GM12891 (cell line): ENCODE results near the gene SRL.
"Not testable (repeated sequence)": the region's sequence is repeated elsewhere in the genome, so short reads cannot be mapped to it uniquely, and the experiment has no call there.

Experiments used
- DNase-seq: peaks from one replicate; pipeline ENCODE4 v3.0.0; 2011; ENCODE audit warnings: low spot score; ENCODE audit not compliant: insufficient read length
- FAIRE-seq: peaks from 2 replicates; lab custom pipeline; 2011; peaks lifted over from hg19 to GRCh38; lab: Jason Lieb, UNC
- PAX5 ChIP-seq: IDR thresholded peaks from 2 replicates; pipeline ENCODE4 v1.6.1; 2011; ENCODE audit warnings: low read length, moderate library complexity, mild to moderate bottlenecking; ENCODE audit not compliant: insufficient read depth, severe bottlenecking
- POLR2A ChIP-seq: IDR thresholded peaks from 2 replicates; pipeline ENCODE4 v1.6.1; 2011; ENCODE audit warnings: low read depth, low read length, control low read depth
- POLR2AphosphoS5 ChIP-seq: IDR thresholded peaks from 2 replicates; pipeline ENCODE4 v1.6.1; 2011; ENCODE audit warnings: low read depth, low read length, control low read depth
- POU2F2 ChIP-seq: IDR thresholded peaks from 2 replicates; pipeline ENCODE4 v1.6.1; 2011; ENCODE audit warnings: low read depth, mild to moderate bottlenecking, control low read depth, low read length, moderate library complexity
- SPI1 ChIP-seq: IDR thresholded peaks from 2 replicates; pipeline ENCODE4 v1.6.1; 2011; ENCODE audit warnings: low read depth, low read length, control low read depth
- TAF1 ChIP-seq: IDR thresholded peaks from 2 replicates; pipeline ENCODE4 v1.6.1; 2011; ENCODE audit warnings: low read depth, low read length, control low read depth

SRL gene

DNA sequence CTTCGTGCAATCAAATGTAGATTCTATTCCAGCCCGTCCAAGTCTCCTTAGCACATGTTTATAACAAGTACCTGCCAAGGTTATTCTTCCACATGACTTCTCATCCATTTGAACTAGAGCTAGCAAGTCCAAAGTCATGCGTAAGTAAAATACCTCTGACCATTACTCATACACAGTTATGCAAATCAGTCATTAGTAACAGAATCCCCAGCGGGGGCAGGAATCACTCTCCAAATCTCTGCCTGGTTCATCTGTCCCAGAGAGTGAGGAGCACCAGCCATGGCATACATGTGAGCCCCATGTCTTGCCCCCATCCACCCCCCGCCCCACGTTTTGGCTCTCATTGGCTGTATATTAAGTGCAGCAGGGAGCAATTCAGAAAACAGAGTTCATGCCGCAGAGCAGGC, 27.7 kb downstream of the SRL start:
- TF ChIP-seq PAX5 (no peak), POLR2A (no peak), TAF1 (no peak), POLR2AphosphoS5 (no peak), SPI1 (no peak), POU2F2 (no peak)
- DNase-seq, result no peak
- no peak for FAIRE-seq

DNA sequence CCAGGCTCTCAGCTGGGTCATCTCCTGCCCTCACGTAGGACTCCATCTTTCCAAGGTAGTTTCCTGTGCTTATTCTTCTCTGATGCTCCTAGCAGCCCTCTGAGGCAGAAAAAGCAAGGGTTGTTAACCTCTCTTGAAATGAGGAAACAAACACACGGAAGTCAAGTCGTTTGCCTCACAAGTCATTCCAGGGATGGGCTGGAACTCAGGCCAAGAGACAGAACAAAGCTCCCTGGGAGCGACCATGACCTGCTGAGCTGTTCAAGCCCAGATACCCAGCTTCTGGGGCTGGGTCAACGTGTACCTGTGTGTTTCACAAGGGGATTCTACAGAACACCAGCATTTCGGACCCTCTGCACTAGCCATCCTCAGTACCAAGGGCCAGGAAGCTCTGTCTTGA, 28.1 kb downstream of the SRL start:
- DNase-seq, result no peak
- TF ChIP-seq TAF1 (no peak), POLR2AphosphoS5 (no peak), SPI1 (no peak), PAX5 (no peak), POLR2A (no peak), POU2F2 (no peak)
- no peak for FAIRE-seq

DNA sequence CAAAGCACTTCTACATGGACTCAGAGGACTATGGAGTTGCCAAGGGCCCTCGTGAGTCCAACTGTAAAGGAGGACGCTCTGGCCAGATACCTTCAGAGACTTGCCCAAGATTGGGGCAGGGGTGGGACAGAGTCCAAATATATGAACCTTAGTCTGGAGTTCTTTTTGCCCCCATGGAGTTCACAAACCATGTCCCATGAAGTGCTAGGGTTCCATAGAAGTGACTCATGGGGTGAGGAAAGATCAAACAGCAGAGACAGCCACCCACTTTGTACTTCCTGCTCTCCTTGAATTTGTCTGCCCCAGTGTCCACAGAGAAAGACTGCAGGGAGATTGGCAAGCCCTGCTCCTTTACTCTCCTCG, 29.0 kb downstream of the SRL start:
- DNase-seq, result no peak
- TF ChIP-seq SPI1, result no peak
- no peak for TF ChIP-seq TAF1
- TF ChIP-seq POLR2AphosphoS5, result no peak
- TF ChIP-seq POU2F2, result no peak
- no peak for TF ChIP-seq POLR2A
- TF ChIP-seq PAX5, result no peak
- no peak for FAIRE-seq

DNA sequence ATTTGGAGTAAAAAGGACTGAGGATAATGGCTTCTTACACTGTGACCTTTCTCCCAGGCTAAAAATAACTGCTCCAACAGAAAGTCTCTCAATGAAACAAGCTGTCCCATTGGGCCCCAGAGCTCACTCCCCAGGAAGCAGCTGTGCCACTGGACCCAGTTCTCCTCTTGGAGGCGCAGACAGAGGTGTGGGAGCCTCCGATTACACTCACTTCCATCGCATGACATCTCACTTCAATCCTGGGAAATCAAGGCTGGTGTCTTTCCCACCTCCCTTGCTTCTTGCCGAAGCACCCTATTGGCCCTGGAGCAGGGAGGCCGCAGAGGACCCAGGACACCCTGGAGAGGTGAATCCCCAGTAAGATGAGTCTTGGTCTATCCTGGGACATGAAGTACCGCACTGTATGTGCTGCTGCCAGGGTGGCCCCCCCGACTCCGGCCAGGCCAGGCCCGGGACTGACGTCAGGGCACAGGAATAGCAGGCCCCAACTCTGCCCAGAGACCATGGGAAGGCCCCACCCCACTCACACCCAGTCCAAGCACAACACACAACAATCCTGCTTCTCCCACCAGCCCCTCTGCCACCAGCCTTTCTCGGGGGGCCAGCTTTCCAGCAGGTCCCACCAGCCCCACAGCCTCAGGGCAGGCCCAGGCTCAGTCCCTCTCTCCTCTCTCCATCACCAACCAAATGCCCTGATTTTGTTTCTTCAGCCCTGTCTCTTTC, 29.5 kb downstream of the SRL start:
- TF ChIP-seq SPI1 (no peak), POLR2AphosphoS5 (no peak), POU2F2 (no peak), POLR2A (no peak), PAX5 (no peak), TAF1 (no peak)
- no peak for FAIRE-seq

DNA sequence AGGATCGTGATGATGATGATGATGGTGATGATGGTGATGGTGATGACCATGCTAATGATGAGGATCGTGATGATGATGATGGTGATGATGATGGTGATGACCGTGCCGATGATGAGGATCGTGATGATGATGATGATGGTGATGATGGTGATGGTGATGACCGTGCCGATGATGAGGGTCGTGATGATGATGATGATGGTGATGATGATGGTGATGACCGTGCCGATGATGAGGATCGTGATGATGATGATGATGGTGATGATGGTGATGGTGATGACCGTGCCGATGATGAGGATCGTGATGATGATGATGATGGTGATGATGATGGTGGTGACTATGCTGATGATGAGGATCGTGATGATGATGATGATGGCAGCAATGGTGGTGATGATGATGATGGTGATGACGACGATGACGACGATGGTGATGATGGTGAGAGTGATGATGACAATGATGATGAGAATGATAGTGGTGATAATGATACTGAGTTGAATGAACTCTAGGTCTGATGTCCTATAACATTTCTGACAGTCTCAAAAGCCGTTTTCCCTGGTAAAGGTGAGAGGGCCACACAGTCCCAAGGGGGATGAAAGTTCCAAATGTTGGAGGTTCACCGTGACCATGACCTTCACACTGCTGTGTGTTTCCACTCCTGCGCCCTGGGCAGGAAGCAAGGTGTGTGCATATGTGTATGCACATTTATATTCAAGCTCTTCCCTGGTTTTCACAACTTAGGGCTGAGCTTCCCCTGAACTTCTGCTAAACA, 30.3 kb downstream of the SRL start:
- FAIRE-seq, result peak; percentile 66

More for the DNA sequence above, 29.5 kb downstream of the SRL start:
- no peak for DNase-seq

DNA sequence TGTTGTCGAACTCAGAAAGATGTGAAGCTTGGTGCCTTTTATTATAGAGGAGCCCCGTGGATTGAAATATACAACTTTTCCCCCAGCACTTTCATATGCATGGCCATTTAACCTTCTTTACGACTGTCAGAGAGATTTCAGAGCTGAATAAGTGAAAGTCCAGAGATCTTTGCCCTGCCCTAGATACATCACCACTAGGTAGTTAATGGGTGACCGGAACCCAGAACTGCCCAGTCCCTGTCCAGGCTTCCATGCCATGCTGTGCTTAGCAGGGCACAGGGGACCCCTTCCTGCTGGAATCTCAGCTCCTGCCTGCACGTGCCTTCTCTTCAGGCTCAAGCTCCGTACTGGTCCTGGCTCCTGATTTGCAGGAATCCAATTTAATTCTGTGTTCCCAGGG, 32.2 kb downstream of the SRL start:
- TF ChIP-seq TAF1 (no peak), POU2F2 (no peak), POLR2AphosphoS5 (no peak), SPI1 (no peak), POLR2A (no peak), PAX5 (no peak)
- no peak for FAIRE-seq

More for the DNA sequence above, 30.3 kb downstream of the SRL start:
- not testable (repeated sequence) for DNase-seq

DNA sequence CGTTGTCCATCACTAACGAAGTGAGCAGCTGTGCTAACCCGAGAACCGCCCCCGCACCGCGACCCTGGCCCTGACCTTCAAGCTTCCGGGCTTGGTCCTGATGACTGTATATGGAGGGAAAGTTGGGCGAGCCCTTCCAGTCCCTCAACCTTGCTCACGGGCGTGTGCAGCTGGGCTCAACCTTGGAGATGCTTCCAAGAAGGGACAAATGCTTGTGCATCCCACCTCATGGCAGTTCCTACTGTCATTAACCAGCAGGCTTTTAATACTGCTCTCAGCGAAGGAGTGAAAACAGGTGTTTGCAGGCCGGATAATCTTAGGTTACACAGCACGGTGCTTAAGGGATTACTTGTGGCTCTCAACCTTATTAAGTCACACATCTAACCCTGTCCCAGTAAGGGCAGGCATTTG, 33.5 kb downstream of the SRL start:
- FAIRE-seq (no peak), DNase-seq (no peak)
- TF ChIP-seq SPI1 (no peak), POLR2A (no peak), TAF1 (no peak), POLR2AphosphoS5 (no peak), PAX5 (no peak), POU2F2 (no peak)

More for the DNA sequence above, 32.2 kb downstream of the SRL start:
- no peak for DNase-seq

DNA sequence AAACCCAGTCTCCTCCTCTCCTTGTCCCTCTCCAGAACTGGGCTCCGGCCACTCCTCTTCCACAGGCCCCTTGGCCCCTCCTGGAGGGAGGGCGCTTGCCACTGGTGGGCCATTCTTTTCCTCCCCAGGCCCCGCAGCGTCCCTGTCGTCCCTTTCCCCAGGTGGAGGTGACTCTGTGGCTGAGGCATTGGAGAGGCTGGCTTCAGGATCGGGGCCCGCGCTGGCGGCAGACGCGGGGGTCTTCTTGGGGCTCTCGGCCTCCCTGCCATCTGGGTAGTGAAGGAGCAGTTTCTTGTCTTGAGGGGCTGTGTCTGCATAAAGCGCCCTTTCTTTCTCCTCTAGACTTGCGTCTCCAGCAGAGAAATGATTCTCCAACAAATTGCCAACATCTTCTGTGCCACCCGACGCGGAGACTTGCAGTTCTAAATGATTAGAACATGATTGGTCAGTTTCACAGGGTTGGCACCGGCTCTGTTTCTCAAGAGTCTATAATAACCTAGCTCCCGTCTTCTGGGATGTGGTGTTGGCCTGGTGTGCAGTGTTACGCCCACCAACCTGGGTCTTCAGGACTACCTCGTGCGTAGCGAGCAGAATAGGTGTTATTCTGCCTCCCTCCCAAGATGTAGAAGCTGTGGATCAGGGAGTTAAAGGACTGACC, 34.1 kb downstream of the SRL start:
- DNase-seq (no peak), FAIRE-seq (no peak)
- TF ChIP-seq POU2F2 (no peak), SPI1 (no peak), PAX5 (no peak), TAF1 (no peak), POLR2AphosphoS5 (no peak), POLR2A (no peak)

DNA sequence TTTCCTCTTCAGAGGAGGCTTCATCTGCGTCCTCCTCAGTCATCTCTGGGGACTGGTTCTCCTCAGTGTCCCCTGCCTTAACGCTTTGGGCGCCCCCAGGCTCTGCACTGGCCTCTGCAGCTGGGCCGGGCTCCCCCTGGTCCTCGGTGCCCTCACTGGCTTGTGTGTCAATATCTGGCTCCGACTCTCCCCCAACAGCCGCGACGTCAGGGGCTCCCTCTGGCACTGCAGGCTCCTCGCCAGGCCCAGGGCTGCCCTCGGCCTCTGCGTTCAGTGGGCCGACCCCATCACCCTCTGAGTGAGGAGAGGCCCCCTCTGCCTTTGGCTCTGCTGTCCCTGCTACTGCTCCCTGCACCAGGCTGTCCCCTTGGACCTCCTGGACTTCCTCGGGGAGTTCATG, 34.7 kb downstream of the SRL start:
- DNase-seq (no peak), FAIRE-seq (no peak)
- TF ChIP-seq TAF1, result no peak
- TF ChIP-seq SPI1, result no peak
- no peak for TF ChIP-seq PAX5
- TF ChIP-seq POU2F2, result no peak
- no peak for TF ChIP-seq POLR2A

DNA sequence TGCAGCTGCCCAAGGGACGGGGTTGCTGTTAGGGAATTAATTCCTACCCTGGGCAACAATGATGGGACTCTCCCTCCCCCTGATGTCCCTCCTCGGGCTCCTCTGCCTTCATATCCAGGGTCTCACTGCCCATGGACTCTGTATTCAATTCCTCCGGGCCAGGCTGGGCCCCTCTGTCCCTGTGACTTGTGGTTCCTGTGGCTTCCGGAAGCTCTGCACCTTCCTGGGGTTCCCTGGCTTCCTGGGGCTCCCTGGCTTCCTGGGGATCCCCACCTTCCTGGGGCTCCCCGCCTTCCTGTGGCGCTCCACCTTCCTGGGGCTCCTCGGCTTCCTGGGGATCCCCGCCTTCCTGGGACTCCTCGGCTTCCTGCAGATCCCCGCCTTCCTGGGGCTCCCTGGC, 35.2 kb downstream of the SRL start:
- FAIRE-seq (no peak), DNase-seq (no peak)
- TF ChIP-seq POLR2A (no peak), POLR2AphosphoS5 (no peak), SPI1 (no peak), PAX5 (no peak), POU2F2 (no peak), TAF1 (no peak)
